ENCODE data around the gene FAM209A.
"Not testable (repeated sequence)": the region's sequence is repeated elsewhere in the genome, so short reads cannot be mapped to it uniquely, and the experiment has no call there.

The FAM209A gene

DNA sequence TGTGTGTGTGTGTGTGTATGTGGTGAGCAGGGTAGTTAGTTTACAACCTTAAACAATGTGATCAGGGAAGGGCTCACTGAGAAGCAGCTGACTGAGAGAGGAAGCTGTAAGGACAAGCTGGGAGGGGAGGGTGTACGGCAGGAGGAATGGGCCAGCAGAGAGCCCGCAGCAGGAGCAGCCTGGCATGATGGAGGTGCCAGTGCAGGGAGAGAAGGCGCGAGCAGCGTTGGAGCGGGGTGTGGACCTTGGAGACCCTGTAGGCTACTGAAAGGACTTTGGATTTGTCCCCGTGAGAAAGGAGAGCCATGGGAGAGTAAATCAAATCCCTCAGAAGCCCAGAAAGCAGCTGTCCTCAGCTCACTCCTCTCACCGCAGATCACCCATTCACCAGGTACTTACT lies 27.0 kb downstream of the FAM209A start:
- H3K9me3 Mint-ChIP-seq = peaks cover 11% of the 10 kb centered on the region
- H3K27me3 Mint-ChIP-seq (ENCODE audit: low read depth) = peaks cover 28% of the 10 kb centered on the region
- no peak overlapping the region for H3K4me3 Mint-ChIP-seq
- TF ChIP-seq, protein P1, sequence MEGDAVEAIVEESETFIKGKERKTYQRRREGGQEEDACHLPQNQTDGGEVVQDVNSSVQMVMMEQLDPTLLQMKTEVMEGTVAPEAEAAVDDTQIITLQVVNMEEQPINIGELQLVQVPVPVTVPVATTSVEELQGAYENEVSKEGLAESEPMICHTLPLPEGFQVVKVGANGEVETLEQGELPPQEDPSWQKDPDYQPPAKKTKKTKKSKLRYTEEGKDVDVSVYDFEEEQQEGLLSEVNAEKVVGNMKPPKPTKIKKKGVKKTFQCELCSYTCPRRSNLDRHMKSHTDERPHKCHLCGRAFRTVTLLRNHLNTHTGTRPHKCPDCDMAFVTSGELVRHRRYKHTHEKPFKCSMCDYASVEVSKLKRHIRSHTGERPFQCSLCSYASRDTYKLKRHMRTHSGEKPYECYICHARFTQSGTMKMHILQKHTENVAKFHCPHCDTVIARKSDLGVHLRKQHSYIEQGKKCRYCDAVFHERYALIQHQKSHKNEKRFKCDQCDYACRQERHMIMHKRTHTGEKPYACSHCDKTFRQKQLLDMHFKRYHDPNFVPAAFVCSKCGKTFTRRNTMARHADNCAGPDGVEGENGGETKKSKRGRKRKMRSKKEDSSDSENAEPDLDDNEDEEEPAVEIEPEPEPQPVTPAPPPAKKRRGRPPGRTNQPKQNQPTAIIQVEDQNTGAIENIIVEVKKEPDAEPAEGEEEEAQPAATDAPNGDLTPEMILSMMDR (IDR thresholded peaks at IDR 0.05; ENCODE audit: unreplicated experiment in 3 of 3) = no peak
- peaks cover 13% of the 10 kb centered on the region for H3K4me1 Mint-ChIP-seq
- H3K36me3 Mint-ChIP-seq (ENCODE audit: low read depth) = no peaks in the 10 kb centered on the region
- H3K27ac Mint-ChIP-seq = no peak overlapping the region

DNA sequence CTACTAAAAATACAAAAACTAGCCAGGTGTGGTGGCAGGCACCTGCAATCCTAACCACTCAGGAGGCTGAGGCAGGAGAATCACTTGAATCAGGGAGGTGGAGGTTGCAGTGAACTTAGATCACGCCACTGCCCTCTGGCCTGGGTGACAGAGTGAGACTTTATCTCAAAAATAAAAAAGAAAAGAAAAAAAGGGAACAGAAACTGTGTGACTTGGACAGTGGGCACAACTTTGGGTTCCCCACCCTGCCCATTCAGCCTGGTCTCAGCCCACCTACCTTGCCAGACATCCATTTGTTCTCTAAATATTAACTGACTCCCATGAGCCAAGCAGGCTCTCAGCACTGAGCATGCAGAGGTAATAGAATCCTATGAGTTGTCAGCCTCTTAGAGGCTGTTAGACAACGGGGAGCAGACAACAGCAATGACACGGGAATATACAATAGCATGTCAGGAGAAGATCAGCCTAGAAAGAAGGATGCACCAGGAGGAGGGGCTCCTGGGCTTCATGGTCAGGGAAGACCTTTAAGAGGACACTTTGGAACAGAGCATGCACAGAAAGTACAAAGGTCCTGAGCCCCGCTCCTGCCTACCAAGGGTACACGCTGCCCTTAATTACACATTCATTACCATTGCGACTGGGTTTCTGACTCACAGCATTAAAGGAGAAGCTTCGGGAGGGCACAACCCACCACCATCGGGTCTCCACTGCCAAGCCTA lies 28.5 kb downstream of the FAM209A start:
- H3K4me1 Mint-ChIP-seq = peaks cover 13% of the 10 kb centered on the region

DNA sequence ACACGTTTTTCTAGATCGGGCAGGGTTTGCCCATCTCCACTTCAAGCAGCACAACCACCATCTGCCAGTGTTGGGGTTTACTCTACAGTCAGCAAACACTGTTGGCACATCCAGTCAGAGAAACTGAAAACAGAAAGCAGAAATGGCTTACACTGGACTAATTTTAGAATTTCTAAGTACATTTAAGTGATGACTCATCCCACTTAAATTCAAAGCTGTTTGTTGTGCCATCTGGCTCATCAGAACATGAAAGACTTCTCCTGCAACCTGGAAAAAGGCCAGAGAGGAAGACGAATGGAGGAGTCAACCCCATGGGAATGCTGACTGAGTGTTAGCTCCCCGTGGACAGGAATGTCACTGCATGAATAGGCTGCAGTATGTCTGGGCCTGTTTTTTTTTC lies 30.3 kb downstream of the FAM209A start:
- peaks cover 23% of the 10 kb centered on the region for H3K27me3 Mint-ChIP-seq (ENCODE audit: low read depth)
- H3K9me3 Mint-ChIP-seq = no peaks in the 10 kb centered on the region
- no peak overlapping the region for H3K4me3 Mint-ChIP-seq
- TF ChIP-seq, protein P1 (IDR thresholded peaks at IDR 0.05; ENCODE audit: unreplicated experiment in 3 of 3) = no peak
- H3K4me1 Mint-ChIP-seq = peaks cover 13% of the 10 kb centered on the region
- no peaks in the 10 kb centered on the region for H3K36me3 Mint-ChIP-seq (ENCODE audit: low read depth)
- H3K27ac Mint-ChIP-seq = peak overlapping the region in 1 of 3 experiments; percentile 18

More for the DNA sequence above, 28.5 kb downstream of the FAM209A start:
- H3K9me3 Mint-ChIP-seq = peaks cover 7% of the 10 kb centered on the region
- H3K4me3 Mint-ChIP-seq = no peak overlapping the region
- TF ChIP-seq, protein P1 (IDR thresholded peaks at IDR 0.05; ENCODE audit: unreplicated experiment in 3 of 3) = no peak
- H3K27ac Mint-ChIP-seq = no peak overlapping the region
- H3K27me3 Mint-ChIP-seq (ENCODE audit: low read depth) = peaks cover 28% of the 10 kb centered on the region
- no peaks in the 10 kb centered on the region for H3K36me3 Mint-ChIP-seq (ENCODE audit: low read depth)

DNA sequence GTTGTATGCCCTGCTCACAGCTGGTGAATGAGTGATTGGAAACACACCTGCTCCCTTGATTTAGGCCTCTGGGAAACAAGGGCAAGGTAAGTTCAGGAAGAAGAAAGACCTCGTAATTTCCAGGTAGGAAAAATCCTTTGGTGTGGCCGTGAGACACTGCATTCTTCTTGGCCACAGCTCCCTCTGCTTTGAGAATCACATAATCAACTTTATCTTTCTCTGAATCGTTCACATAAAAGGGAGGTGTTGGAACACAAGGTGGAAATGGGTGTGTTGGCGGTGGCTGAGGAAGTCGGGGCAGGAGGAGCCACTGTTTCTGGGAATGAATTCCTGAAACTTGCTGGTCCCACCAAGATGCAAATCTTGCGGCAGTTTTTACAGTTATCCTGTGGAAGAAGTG lies 34.4 kb downstream of the FAM209A start:
- Mint-ChIP-seq H3K4me3 (no peak overlapping the region), H3K27me3 (ENCODE audit: low read depth) (peaks cover 20% of the 10 kb centered on the region)

DNA sequence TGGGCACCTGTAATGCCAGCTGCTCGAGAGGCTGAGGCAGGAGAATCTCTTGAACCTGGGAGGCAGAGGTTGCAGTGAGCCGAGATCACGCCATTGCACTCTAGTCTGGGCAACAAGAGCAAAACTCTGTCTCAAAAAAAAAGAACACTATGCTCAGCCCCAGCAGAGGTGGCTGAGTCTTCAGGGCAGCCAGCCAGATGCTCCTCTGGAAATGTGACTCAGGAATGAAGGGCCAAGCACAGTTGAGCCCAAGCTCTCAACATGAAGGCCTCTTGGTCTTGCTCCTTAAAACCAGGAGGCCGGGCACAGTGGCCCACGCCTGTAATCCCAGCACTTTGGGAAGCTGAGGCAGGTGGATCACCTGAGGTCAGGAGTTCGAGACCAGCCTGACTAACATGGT lies 40.0 kb downstream of the FAM209A start:
- not testable (repeated sequence) for H3K27ac Mint-ChIP-seq; H3K36me3 Mint-ChIP-seq (ENCODE audit: low read depth); H3K4me3 Mint-ChIP-seq; H3K4me1 Mint-ChIP-seq; H3K9me3 Mint-ChIP-seq
- H3K27me3 Mint-ChIP-seq (ENCODE audit: low read depth) = peaks cover 12% of the 10 kb centered on the region

More for the DNA sequence above, 34.4 kb downstream of the FAM209A start:
- Mint-ChIP-seq H3K4me1 (peaks cover 8% of the 10 kb centered on the region), H3K27ac (no peak overlapping the region), H3K36me3 (ENCODE audit: low read depth) (no peaks in the 10 kb centered on the region), H3K9me3 (no peaks in the 10 kb centered on the region)
- TF ChIP-seq, protein P1 (IDR thresholded peaks at IDR 0.05; ENCODE audit: unreplicated experiment in 3 of 3) = no peak

DNA sequence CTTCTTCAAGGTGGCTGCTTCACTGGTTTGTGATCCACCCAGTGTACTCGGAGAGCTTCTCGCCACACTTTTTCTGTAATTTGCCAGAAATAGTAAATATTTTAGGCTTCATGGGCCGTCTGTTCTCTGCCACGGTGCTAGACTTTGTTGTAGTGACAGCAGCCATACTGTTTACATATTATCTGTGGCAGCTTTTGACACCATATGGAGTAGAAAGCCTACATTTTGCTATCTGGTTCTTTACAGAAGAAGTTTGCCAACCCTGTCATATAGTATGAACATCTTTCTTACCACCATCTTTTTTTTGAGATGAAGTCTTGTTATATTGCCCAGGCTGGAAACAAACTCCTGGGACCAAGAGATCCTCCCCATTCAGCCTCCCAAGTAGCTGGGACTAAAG lies 41.0 kb downstream of the FAM209A start:
- Mint-ChIP-seq H3K36me3 (ENCODE audit: low read depth) (no peaks in the 10 kb centered on the region), H3K27me3 (ENCODE audit: low read depth) (peaks cover 18% of the 10 kb centered on the region), H3K27ac (no peak overlapping the region), H3K4me1 (peaks cover 6% of the 10 kb centered on the region), H3K9me3 (no peaks in the 10 kb centered on the region), H3K4me3 (no peak overlapping the region)
- TF ChIP-seq, protein P1 (IDR thresholded peaks at IDR 0.05; ENCODE audit: unreplicated experiment in 3 of 3) = no peak

Data from nephron (organoid).